NCI-H146 treated with DMSO at 0.1 percent for 48 hours (cell line): ENCODE data around the gene SERINC5.
A peak's percentile ranks its signal among the peaks of the same experiment; 100 is the strongest.
"Not testable (repeated sequence)": the region's sequence is repeated elsewhere in the genome, so short reads cannot be mapped to it uniquely, and the experiment has no call there.

ENCODE experiments used
- DNase-seq: peaks from one replicate; lab custom pipeline; 2025; ENCODE audit not compliant: unreplicated experiment; lab: John Stamatoyannopoulos, UW

Gene SERINC5

DNA sequence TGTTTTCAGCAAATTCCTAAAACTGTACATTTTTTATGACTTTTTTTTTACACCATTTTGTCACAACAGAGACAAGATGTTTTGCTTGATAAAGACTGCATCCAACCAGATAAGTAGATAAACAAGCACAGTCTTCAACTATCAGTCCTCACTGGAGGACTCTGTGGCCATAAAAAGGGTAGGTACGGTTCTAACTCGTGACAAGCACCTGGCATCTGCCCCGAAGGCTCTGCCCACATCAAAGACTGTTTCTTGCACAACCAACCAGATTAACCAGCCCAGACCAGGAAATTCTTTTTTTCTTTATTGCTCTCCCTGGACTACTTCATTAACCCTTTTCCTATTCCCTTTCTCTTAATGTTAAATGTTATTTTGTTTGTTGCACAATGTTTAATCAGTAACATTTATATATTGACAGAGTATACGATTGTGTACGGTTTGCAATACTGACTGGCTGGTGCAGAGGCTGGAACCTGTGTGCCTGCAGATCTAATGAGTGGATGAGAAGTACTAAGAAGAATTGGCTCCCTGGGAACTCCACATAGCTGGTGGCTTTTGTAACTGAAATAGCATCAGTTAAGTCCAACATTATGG, 74.1 kb downstream of the SERINC5 start:
- DNase-seq: no peak

DNA sequence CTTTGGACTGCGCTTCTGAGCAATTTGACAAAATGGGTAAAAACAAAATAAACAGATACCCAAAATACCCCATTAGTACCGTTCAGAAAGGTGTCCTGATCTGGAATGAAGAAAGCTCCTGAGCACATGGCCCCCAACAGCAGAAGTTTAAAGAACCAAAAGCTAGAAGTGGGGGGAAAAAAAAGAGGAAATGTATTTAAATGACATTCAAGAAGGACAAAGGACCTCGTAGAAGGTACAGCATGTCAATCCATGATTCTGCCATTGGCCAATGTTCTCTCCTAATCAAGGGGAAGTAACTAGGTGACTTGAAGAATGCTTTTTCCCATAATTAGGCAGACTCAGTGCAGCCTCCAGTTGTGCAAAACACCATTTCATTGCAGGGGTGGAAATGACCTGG, 78.6 kb downstream of the SERINC5 start:
- no peak for DNase-seq

DNA sequence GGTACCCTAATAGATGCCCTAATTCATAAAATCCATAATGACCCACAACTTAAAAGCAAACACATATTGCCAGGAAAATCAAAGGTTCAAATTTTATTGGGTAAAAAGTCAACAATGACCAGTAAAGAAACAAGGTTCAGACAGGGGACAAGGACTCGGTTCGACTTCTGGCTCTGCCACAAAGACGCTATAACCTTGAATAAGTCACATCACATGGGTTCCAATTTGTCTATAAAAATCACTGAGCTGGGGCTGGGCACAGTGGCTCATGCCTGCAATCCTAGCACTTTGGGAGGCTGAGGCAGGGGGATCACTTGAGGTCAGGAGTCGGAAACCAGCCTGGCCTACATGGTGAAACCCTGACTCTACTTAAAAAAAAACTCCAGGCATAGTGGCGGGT, 80.5 kb downstream of the SERINC5 start:
- no peak for DNase-seq

DNA sequence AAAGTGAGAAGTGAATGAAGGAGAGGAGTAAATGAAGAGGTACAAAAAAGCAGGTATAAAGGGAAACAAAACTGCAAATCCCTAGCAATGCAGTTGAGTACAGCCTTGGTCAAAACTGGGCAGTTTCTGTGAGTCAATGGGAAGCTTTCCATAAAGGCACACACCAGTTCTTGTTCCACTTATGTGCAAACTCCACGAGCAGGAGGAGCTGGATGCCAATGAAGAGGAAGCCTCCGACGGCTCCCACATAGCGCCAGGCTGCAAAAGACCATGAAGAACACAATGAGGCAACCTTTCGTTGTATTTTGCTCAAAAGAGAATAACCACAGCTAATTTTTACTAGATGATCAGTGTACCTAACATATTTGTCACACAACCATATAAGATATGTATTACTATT, 81.1 kb downstream of the SERINC5 start:
- no peak for DNase-seq

DNA sequence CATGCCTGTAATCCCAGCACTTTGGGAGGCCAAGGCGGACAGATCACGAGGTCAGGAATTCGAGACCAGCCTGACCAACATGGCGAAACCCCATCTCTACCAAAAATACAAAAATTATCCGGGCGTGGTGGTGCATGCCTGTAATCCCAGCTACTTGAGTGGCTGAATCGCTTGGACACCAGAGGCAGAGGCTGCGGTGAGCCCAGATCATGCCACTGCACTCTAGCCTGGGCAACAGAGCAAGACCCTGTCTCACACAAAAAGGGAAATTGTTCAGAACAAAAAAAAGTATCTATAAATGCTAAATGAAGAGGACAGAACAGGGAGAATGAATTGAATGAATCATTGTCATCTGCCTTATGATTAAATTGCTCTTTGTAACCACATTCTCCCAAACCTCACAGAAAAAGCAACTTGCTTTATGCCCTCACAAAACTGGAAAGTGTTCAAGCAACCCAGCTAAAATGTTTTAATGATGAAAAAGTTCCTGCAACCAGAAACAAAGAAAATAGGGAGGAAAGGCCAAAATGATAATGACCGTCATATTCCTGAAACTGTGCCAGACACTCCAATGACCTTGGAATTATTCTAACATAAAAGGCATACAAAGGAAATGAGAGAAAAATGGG, 83.7 kb downstream of the SERINC5 start:
- no peak for DNase-seq

DNA sequence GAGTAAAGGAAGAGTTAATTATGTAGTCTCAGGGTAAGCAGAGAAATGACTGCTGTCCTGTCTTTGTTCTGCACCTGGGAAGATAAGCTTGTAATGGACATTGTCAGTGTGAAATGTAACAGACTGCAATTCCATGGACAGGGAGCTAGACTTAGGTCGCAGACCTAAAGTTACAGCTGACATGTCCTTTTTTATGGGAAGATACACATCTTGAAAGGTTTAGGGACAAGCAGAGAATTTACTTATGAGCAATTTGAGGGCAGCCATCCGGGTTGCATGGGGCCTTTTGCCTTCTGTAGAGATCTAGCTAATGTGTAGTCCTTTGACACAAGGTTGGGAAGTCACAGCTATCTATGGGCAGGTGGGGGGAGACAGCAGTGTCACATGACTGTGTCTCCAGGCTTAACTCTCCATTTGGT, 85.7 kb downstream of the SERINC5 start:
- peak; percentile 40 for DNase-seq

DNA sequence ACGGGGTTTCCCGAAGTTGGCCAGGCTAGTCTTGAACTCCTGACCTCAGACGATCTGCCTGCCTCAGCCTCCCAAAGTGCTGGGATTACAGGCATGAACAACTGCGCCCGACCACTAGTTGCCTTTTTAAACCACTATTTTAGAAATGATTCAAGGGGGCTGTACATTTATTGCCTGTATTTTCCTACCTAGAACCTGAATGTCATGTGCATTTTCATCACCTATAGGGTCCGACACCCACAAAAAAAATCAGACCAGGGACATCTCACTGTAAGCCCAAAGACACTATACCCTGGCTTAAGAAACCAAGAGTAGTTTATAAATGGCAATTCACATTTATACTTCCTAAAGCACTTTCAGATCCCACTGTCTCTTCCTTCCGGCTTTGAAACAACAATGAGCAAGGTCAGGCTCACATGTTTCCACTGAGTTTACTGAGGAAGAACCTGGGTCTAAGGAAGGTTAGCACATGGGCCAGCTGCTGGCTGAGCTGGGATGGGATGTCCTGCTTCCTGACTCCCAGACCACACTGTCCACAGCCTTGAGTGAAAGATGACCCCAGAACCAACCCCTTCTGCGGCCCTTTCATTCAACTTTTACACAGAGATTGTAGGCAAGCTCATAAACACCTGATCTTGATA, 87.3 kb downstream of the SERINC5 start:
- DNase-seq: no peak

DNA sequence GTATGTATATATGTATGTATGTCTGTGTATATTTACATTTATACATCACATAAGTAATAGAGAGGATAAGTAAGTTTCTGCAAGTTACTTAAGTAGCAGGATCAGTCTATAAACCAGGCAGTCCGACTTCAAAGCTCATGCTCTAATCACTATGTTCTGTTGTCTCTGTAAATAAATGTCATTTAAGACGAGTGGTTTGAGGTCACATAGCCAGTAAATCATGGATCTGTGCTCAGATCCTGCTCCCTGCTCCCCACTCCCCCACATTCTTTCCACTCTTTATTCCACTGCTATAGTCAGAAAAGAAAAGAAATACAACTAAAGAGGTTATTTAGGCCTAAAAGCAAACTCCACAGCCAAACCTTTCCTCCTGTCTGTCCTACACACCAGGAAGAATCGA, 90.4 kb downstream of the SERINC5 start:
- no peak for DNase-seq

DNA sequence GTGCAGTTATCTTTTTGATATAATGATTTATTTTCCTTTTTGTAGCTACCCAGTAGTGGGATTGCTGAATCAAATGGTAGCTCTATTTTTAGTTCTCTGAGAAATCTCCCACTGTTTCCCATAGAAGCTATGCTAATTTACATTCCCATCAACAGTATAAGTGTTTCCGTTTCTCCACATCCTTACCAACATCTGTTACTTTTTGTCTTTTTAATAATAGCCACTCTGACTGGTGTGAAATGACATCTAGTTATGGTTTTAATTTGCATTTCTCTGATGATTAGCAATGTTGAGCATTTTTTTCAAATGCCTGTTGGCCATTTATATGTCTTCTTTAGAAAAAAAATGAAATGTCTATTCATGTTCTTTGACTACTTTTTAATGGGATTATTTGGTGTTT, 94.7 kb downstream of the SERINC5 start:
- no peak for DNase-seq

DNA sequence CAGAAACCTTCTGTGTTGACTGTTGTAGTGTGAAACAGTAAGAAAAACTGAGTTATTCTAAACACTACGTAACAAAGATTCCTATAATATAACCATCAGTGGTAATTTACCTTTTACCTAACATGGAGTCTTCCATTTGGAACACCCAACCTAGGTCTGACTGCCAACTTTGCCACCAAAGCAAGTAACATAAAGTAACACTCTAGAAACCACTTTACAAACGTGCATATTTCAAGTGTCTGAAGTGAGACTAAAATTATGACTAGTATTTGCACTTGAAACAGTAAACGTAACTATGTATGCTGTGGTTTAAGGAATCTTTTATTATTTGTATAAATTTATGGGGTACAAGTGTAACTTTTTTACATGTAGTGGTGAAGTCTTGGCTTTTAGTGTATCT, 95.6 kb downstream of the SERINC5 start:
- DNase-seq: no peak

DNA sequence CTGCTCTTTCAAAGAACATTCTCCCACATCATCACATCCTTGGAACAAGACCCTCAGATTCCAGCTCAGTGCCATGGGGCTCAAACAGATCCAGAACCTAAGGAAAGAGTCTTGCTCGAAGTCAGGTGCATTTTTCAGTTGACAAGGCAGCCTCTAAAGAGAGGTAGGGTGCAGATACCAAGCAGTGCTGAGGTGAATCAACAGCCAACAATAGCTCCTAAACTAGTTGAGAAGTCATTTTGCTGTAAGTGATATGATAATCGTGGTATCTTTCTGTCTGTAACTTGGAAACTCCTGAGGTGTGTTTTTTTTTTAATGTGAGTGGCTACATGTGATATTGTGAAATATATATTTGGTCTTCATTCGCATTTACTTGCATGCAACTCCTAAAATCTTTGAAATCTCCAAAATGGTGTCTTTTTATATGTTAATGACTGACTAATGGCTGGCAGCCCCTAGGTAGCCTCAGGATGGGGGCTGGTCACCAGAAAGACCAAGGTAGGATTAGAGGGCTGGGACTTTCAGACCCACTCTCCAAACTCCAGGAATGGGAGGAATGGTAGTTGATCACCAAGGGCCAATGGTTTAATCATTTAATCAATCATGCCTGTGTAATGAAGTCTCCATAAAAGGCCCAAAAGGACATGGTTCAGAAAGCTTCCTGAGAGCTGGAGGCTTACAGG, 96.6 kb downstream of the SERINC5 start:
- DNase-seq: no peak

DNA sequence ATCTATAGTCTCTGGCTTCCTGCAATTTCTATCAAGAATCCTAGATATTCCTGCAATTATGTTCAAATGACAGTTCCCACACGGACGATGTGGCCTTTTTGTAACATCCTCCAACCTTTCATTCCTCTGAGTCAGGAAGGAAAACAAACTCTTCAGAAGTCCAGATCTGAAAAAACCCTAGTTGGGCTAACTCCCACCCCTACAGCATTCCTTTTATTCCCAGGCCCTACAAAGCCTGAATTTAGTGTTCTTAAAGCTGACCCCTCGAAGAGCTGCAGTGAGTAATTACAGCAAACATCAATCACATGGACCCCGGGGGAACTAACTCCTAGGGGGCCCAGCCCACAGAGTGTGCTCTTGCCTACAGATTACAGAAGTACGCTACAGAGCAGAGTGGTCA, 99.7 kb downstream of the SERINC5 start:
- DNase-seq: no peak

DNA sequence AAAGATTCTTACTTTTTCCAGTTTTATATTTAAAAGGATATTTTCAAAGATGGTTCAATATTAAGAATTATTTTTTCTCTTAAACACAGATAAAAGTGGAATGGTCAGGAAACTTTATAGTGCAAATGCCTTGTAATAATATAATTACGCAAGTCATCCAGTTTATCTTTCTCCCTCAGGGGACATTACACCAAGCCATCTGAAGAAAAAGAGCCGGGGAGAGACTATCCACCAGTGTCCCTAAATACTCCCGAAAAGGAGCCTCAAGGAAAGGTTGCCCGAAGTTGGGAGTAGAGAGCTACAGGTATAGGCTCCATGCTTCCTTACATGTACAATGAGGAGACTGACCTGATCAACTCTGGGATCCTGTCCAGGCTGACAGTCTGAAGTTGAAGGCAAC, 101.1 kb downstream of the SERINC5 start:
- no peak for DNase-seq

DNA sequence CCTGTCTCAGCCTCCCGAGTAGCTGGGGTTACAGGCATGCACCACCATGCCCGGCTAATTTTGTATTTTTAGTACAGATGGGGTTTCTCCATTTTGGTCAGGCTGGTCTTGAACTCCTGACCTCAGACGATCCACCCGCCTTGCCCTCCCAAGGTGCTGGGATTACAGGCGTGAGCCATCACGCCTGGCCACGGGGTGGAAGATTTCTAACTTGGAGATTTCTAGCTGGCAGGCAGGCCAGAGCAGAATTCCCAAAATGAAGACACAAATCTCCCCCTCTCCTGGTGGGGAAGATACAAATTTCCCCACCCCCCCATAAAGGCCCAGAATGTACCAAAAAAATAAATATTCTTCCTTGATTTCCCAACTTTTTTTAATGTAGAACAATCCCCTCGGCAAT, 101.6 kb downstream of the SERINC5 start:
- DNase-seq: not testable (repeated sequence)

DNA sequence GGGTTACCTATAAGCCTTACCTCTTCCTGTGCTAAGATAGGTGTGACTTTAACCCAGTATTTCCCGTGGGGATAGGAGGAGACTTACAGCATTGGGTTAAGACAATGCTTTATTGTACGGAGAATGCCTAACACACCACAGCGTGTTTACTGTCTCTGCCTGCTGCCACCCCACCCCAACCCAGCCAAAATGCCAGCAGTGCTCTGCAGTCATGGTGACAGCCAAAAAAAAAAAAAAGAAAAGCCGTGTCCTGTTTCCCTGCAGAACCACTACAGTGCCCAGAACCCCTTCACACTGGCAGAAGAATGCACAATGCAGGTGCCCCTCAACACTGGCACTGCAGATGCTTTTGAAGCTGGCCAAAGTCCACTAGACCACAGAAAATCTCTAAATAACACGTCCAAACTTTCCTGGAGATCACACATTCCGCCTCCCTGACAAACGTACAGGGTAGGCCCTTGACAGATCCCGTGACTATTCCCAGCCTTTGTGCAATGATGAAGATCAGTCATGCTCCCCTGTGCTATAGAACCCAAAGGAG, 102.2 kb downstream of the SERINC5 start:
- no peak for DNase-seq

DNA sequence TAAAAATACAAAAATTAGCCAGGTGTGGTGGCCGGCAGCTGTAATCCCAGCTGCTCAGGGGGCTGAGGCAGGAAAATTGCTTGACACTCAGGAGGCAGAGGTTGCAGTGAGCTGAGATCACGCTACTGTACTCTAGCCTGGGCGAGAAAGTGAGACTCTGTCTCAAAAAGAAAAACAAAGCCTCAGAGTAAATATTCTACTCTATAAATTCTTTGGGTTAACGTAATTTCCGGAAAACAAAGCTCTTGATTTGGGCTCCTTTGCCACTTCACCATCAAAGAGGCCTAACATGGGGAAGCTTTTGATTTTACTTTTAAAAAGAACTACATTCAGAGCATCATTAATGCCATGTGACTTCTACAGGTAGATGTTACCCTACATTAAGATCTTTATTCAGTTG, 103.1 kb downstream of the SERINC5 start:
- DNase-seq: no peak

DNA sequence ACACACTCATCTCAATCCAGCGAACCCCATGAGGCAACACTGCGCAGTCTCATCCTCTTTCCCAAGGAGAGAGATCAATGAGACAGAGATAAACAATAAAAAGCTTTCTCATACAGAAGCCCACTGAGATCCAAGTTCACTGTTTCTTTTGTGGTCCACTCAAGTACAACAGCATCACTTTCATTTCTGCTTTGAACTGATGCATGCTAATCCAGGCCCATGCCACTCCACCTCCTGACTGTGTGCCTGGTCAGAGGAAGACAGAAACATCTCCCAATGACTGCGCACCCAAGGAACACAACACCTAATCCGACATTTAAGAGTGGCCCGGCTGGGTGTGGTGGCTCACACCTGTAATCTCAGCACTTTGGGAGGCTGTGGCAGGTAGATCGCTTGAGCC, 104.0 kb downstream of the SERINC5 start:
- no peak for DNase-seq

DNA sequence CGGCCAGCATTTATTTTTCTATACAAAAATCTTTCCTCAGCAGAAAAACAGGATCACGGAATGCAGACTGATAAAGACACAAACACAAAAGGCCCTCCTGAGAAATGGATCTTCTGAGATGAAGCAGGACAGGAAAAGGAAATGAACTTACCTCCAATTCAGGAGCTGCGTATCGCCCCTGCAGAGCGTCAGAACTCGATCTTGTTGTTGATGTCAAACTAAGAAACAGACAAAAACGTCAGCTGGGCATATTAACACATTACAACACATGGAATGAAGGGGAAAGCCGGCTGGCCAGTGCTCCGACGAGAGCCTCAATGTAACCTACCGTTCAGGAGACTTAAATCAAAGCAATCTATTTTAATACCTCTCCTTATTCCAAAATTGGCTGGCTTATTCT, 105.1 kb downstream of the SERINC5 start:
- DNase-seq: no peak

DNA sequence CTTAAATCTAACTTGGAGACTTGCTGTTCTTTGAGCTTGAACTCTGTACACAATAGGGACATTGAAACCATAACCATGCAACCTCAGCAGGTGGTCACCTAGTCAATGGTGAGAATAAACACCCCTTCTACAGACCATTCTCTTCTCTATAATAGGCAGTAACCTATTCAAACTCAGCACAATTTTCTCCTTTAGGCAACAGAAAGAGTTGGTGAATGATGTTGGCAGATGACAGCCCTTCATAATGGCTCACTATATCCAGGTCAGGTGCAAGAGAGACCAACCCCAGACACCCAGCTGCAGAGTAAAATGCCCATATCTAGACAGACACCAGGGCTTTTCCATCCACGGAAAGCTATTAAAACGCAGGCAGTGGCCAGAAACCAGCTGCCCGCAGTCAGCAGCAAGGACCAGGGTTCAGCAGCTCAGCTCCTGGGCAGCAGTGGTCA, 106.7 kb downstream of the SERINC5 start:
- peak; percentile 99 for DNase-seq

DNA sequence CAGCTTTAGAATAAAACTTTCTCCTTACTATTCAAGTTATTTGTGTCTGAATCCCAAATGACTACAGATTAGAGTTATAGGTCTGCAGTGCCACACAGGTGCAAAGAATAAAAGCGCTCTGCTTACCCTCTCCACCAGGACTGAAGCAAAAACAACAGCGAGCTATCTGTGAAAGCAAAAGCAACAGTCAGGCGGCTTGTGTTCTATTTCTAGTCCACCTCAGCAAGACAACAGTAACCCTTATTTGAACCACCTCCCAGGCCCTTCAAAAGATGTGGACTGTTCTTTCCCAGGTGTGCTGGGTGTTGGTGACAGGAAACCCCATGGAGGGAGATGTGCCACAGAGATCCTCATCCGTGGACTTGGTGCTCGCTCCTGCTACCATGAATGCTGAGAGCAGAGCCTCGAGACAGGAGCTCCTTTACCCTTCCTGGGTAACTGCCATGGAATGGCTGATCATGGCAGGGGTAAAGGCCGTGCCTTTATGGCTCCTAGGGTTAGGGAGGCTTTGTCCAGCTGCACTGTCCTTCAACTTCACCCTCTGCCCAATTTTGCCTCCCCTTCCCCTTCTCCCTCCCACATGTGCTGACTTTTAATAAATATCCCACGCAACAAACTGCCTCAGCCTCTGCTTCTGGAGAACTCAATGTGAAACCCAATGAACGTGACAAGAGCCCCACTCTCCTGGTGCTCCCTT, 108.6 kb downstream of the SERINC5 start:
- DNase-seq: no peak

DNA sequence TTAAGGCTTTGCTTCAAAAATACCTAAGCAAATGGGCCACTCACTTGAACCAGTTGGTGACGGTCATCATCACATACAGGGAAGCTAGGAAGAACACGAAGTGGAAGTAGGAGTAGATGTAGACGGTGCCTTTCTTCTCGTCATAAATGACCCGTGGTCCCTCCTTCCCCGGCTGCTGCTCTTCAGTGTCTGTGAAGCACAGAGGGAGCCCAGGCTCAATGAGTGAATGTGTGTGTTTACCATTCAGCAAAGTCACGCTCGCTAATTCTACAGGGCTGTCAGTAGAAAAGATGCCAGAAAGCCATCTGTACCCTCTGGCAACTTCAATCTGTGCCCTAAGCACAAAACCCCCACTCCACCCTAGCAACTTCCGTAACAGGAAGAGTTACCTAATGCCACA, 109.8 kb downstream of the SERINC5 start:
- no peak for DNase-seq
